WTC11 (cell line): ENCODE data around the gene EIF4E1B. TPM values are rescaled to one million over a fixed set of nuclear protein-coding genes. Genes with fewer than 3 reads are reported as not detected.

ENCODE experiments used
- ATAC-seq: fragments of 200-7000 bp; cut with Tn5 transposase; 2 replicates; pipeline ENCODE4 v1.10.0; 2021; ENCODE audit warnings: mild to moderate bottlenecking, moderate library complexity
- CTCF ChIA-PET: fragments of 300-600 bp; sonication (Branson Sonifier 250); formaldehyde crosslinking; loops from one replicate; lab custom pipeline; 2021; ENCODE audit warnings: antibody characterized with exemption; lab: Charles Lee
- POLR2A ChIA-PET: fragments of 350-600 bp; sonication (Branson Sonifier 250); formaldehyde crosslinking; loops from one replicate; lab custom pipeline; 2021; ENCODE audit warnings: antibody characterized with exemption; lab: Charles Lee
- DNase-seq: peaks from one replicate; pipeline ENCODE4 v3.0.0; 2021; ENCODE audit warnings: low spot score
- H3K27ac Mint-ChIP-seq: 2 replicates; pipeline ENCODE4 v1.8.0; 2021; ENCODE audit warnings: mixed read lengths
- H3K27me3 Mint-ChIP-seq: 2 replicates; pipeline ENCODE4 v1.8.0; 2021; ENCODE audit warnings: low read depth, mild to moderate bottlenecking, moderate library complexity, mixed read lengths
- H3K36me3 Mint-ChIP-seq: 2 replicates; pipeline ENCODE4 v1.8.0; 2021; ENCODE audit warnings: mixed read lengths
- H3K4me1 Mint-ChIP-seq: 2 replicates; pipeline ENCODE4 v1.8.0; 2022; ENCODE audit warnings: mixed read lengths
- H3K4me3 Mint-ChIP-seq: 2 replicates; pipeline ENCODE4 v1.8.0; 2021; ENCODE audit warnings: mild to moderate bottlenecking, moderate library complexity, mixed read lengths
- H3K9me3 Mint-ChIP-seq: 2 replicates; pipeline ENCODE4 v1.8.0; 2021; ENCODE audit warnings: mixed read lengths
- CDX4 ChIP-seq: fragments of 250-450 bp; sonication (Bioruptor Pico); IDR thresholded peaks from 2 replicates; pipeline ENCODE4 v1.9.0; 2021; ENCODE audit warnings: moderate library complexity, mild to moderate bottlenecking, inconsistent platforms, borderline replicate concordance
- CREB1 ChIP-seq: sonication (generic); formaldehyde crosslinking; IDR thresholded peaks from 2 replicates; pipeline ENCODE4 v1.8.0; 2023; ENCODE audit warnings: mild to moderate bottlenecking, missing genetic modification reagents
- E2F4 ChIP-seq: sonication (generic); formaldehyde crosslinking; IDR thresholded peaks from 2 replicates; pipeline ENCODE4 v1.8.1; 2022; ENCODE audit warnings: low read depth, mild to moderate bottlenecking, moderate library complexity, missing genetic modification reagents, borderline replicate concordance
- E2F5 ChIP-seq: sonication (generic); formaldehyde crosslinking; IDR thresholded peaks from 2 replicates; pipeline ENCODE4 v1.8.1; 2022; ENCODE audit warnings: mild to moderate bottlenecking, moderate library complexity, missing genetic modification reagents
- FOXK1 ChIP-seq: sonication (generic); formaldehyde crosslinking; IDR thresholded peaks from 2 replicates; pipeline ENCODE4 v1.8.0; 2022; ENCODE audit warnings: mild to moderate bottlenecking, moderate library complexity, missing genetic modification reagents
- FOXP1 ChIP-seq: sonication (generic); formaldehyde crosslinking; IDR thresholded peaks from 2 replicates; pipeline ENCODE4 v1.8.0; 2022; ENCODE audit warnings: missing genetic modification reagents, mild to moderate bottlenecking, moderate library complexity, borderline replicate concordance
- GABPB1 ChIP-seq: sonication (generic); formaldehyde crosslinking; IDR thresholded peaks from 2 replicates; pipeline ENCODE4 v1.8.1; 2023; ENCODE audit warnings: mild to moderate bottlenecking, missing genetic modification reagents
- GRHL2 ChIP-seq: fragments of 250-450 bp; sonication (Bioruptor Pico); IDR thresholded peaks from 2 replicates; pipeline ENCODE4 v1.8.0; 2022; ENCODE audit warnings: mild to moderate bottlenecking, moderate library complexity; ENCODE audit not compliant: insufficient replicate concordance, severe bottlenecking
- HMGXB4 ChIP-seq: sonication (generic); formaldehyde crosslinking; IDR thresholded peaks from 2 replicates; pipeline ENCODE4 v1.8.1; 2023; ENCODE audit warnings: mild to moderate bottlenecking, moderate library complexity, missing genetic modification reagents
- JUN ChIP-seq: sonication (generic); formaldehyde crosslinking; IDR thresholded peaks from 2 replicates; pipeline ENCODE4 v1.8.0; 2023; ENCODE audit warnings: mild to moderate bottlenecking, missing genetic modification reagents
- NR1H2 ChIP-seq: sonication (generic); formaldehyde crosslinking; IDR thresholded peaks from 2 replicates; pipeline ENCODE4 v1.9.0; 2021; ENCODE audit warnings: mild to moderate bottlenecking, moderate library complexity, missing genetic modification reagents
- NR2C2 ChIP-seq: sonication (generic); formaldehyde crosslinking; IDR thresholded peaks from 2 replicates; pipeline ENCODE4 v1.8.0; 2022; ENCODE audit warnings: mild to moderate bottlenecking, missing genetic modification reagents
- NR3C1 ChIP-seq: sonication (generic); formaldehyde crosslinking; conservative IDR thresholded peaks from 2 replicates; pipeline ENCODE4 v1.8.1; 2023; ENCODE audit warnings: low read depth, mild to moderate bottlenecking, missing genetic modification reagents
- SOX15 ChIP-seq: fragments of 250-450 bp; sonication (Bioruptor Pico); IDR thresholded peaks from 2 replicates; pipeline ENCODE4 v1.9.0; 2021; ENCODE audit warnings: mild to moderate bottlenecking
- SP1 ChIP-seq: sonication (generic); formaldehyde crosslinking; conservative IDR thresholded peaks from 2 replicates; pipeline ENCODE4 v1.8.1; 2022; ENCODE audit warnings: missing genetic modification reagents
- TP53 ChIP-seq: sonication (generic); formaldehyde crosslinking; IDR thresholded peaks from 2 replicates; pipeline ENCODE4 v1.8.1; 2023; ENCODE audit warnings: mild to moderate bottlenecking, missing genetic modification reagents
- ZNF121 ChIP-seq: sonication (generic); formaldehyde crosslinking; IDR thresholded peaks from 2 replicates; pipeline ENCODE4 v1.8.0; 2023; ENCODE audit warnings: missing genetic modification reagents
- ZNF423 ChIP-seq: fragments of 250-450 bp; sonication (Bioruptor Pico); IDR thresholded peaks from 2 replicates; pipeline ENCODE4 v2.1.2; 2022; ENCODE audit warnings: mild to moderate bottlenecking, moderate library complexity
- ZNF532 ChIP-seq: fragments of 250-450 bp; sonication (Bioruptor Pico); IDR thresholded peaks from 2 replicates; pipeline ENCODE4 v1.9.0; 2021; ENCODE audit warnings: mild to moderate bottlenecking, borderline replicate concordance
- ZNF671 ChIP-seq: fragments of 250-450 bp; sonication (Bioruptor Pico); IDR thresholded peaks from 2 replicates; pipeline ENCODE4 v1.8.0; 2021; ENCODE audit warnings: mild to moderate bottlenecking
- ZSCAN18 ChIP-seq: fragments of 250-450 bp; sonication (Bioruptor Pico); IDR thresholded peaks from 2 replicates; pipeline ENCODE4 v2.1.2; 2022; ENCODE audit warnings: mild to moderate bottlenecking, moderate library complexity
- total RNA-seq: library from RNA; stranded (reverse); gene quantifications from 3 replicates; pipeline ENCODE4 v1.2.3, GENCODE V29; 2021

The EIF4E1B gene
- total RNA-seq, 1 experiment from 2014 or later: 0.74 TPM

- H3K27me3 Mint-ChIP-seq: peaks cover 23% of the 10 kb centered on the region
- H3K4me1 Mint-ChIP-seq: peaks cover 26% of the 10 kb centered on the region
- POLR2A ChIA-PET: no interaction called here
- no peak overlapping the region for H3K4me3 Mint-ChIP-seq
- TF ChIP-seq HMGXB4 (CRISPR knock-in tag) (no peak), FOXK1 (CRISPR knock-in tag) (no peak), SOX15 (no peak), TP53 (CRISPR knock-in tag) (no peak), ZNF423 (no peak), NR2C2 (CRISPR knock-in tag) (no peak), JUN (CRISPR knock-in tag) (no peak), ZNF671 (no peak), ZSCAN18 (CRISPR knock-in tag) (no peak), FOXP1 (no peak), E2F4 (CRISPR knock-in tag) (no peak), ZNF121 (CRISPR knock-in tag) (no peak), NR1H2 (CRISPR knock-in tag) (no peak), E2F5 (CRISPR knock-in tag) (no peak)
- H3K36me3 Mint-ChIP-seq: no peaks in the 10 kb centered on the region
- H3K9me3 Mint-ChIP-seq: no peaks in the 10 kb centered on the region
- DNase-seq (no peak), ATAC-seq (no peak)
- CTCF ChIA-PET: interaction anchor here (0.6 to 1.8 kb wide), 5 partner anchors 9 to 485 kb away, joined by 3 to 7 read pairs (median 5); partner anchors contain the start of gene CLTB
- no peak overlapping the region for H3K27ac Mint-ChIP-seq
These were observed 23.6 kb upstream of the EIF4E1B start for GRCh38 chr5:176606875-176607274.

- peaks cover 29% of the 10 kb centered on the region for H3K4me1 Mint-ChIP-seq
- no peaks in the 10 kb centered on the region for H3K36me3 Mint-ChIP-seq
- CTCF ChIA-PET: interaction anchor here (0.6 to 1.7 kb wide), 4 partner anchors 12 to 160 kb away, joined by 3 to 11 read pairs (median 4); no protein-coding TSS in a partner anchor
- ATAC-seq: no peak
- peak overlapping the region; percentile 91; the same call in 1 of the 2 replicates for H3K4me3 Mint-ChIP-seq
- no peak overlapping the region for H3K27ac Mint-ChIP-seq
- DNase-seq: no peak
- peaks cover 23% of the 10 kb centered on the region for H3K27me3 Mint-ChIP-seq
- no peak for TF ChIP-seq NR3C1 (CRISPR knock-in tag)
- no peak for TF ChIP-seq CDX4 (CRISPR knock-in tag)
- TF ChIP-seq GABPB1: no peak
- TF ChIP-seq SP1 (CRISPR knock-in tag): no peak
- TF ChIP-seq GRHL2 (CRISPR knock-in tag): no peak
- TF ChIP-seq CREB1 (CRISPR knock-in tag): no peak
- no peak for TF ChIP-seq HMGXB4 (CRISPR knock-in tag)
- no peak for TF ChIP-seq ZNF671
- no peak for TF ChIP-seq ZNF532 (CRISPR knock-in tag)
- H3K9me3 Mint-ChIP-seq: no peaks in the 10 kb centered on the region
- POLR2A ChIA-PET: interaction anchor here (0.9 kb wide), 1 partner anchor 12 kb away, joined by 3 read pairs; no protein-coding TSS in a partner anchor
These were observed 22.3 kb upstream of the EIF4E1B start for GRCh38 chr5:176608142-176608705.
